Hepatocyte (in vitro differentiated cells): ENCODE data around the gene NFIX. TPM values are rescaled to one million over a fixed set of nuclear protein-coding genes. Genes with fewer than 3 reads are reported as not detected.

Experiments used
- DNase-seq: peaks from one replicate; pipeline ENCODE4 v3.0.0-alpha.2; 2016; ENCODE audit warnings: low spot score
- H2AFZ ChIP-seq: fragments of 200-600 bp; sonication (generic); 2 replicates; pipeline ENCODE4 v1.6.0; 2016; ENCODE audit warnings: antibody characterized with exemption, mild to moderate bottlenecking
- H3K27ac ChIP-seq: fragments of 200-600 bp; sonication (generic); 2 replicates; pipeline ENCODE4 v1.5.1; 2016; ENCODE audit warnings: mild to moderate bottlenecking
- H3K27me3 ChIP-seq: fragments of 200-600 bp; sonication (generic); 2 replicates; pipeline ENCODE4 v1.6.1; 2016
- H3K36me3 ChIP-seq: fragments of 200-600 bp; sonication (generic); replicated peaks from 2 replicates; pipeline ENCODE4 v1.5.1; 2016; ENCODE audit warnings: low read depth; ENCODE audit not compliant: insufficient read depth
- H3K4me1 ChIP-seq: fragments of 200-600 bp; sonication (generic); 2 replicates; pipeline ENCODE4 v1.5.1; 2016; ENCODE audit warnings: mild to moderate bottlenecking, moderate library complexity; ENCODE audit not compliant: insufficient read depth
- H3K4me2 ChIP-seq: fragments of 200-600 bp; sonication (generic); 2 replicates; pipeline ENCODE4 v1.6.0; 2016
- H3K4me3 ChIP-seq: fragments of 200-600 bp; sonication (generic); 2 replicates; pipeline ENCODE4 v1.5.1; 2016; ENCODE audit warnings: mild to moderate bottlenecking
- H3K79me2 ChIP-seq: fragments of 200-600 bp; sonication (generic); 2 replicates; pipeline ENCODE4 v1.6.0; 2017; ENCODE audit warnings: mild to moderate bottlenecking
- H3K9me2 ChIP-seq: fragments of 200-600 bp; sonication (generic); replicated peaks from 2 replicates; pipeline ENCODE4 v1.6.0; 2017; ENCODE audit warnings: mild to moderate bottlenecking; ENCODE audit not compliant: insufficient read depth
- H3K9me3 ChIP-seq: fragments of 200-600 bp; sonication (generic); 2 replicates; pipeline ENCODE4 v1.5.1; 2016; ENCODE audit warnings: low read depth, mild to moderate bottlenecking
- H4K20me1 ChIP-seq: fragments of 200-600 bp; sonication (generic); 2 replicates; pipeline ENCODE4 v1.6.0; 2016; ENCODE audit warnings: mild to moderate bottlenecking; ENCODE audit not compliant: insufficient read depth, poor library complexity, severe bottlenecking
- CTCF ChIP-seq: fragments of 200-600 bp; sonication (generic); IDR thresholded peaks from 2 replicates; pipeline ENCODE4 v1.5.1; 2016; ENCODE audit warnings: antibody characterized with exemption, mild to moderate bottlenecking; ENCODE audit not compliant: poor library complexity
- EZH2 ChIP-seq: fragments of 200-600 bp; sonication (generic); IDR thresholded peaks from 2 replicates; pipeline ENCODE4 v1.6.1; 2016; ENCODE audit warnings: antibody characterized with exemption, mild to moderate bottlenecking, borderline replicate concordance
- EZH2phosphoT487 ChIP-seq: fragments of 200-600 bp; sonication (generic); IDR thresholded peaks from one replicate; pipeline ENCODE4 v1.6.1; 2018; ENCODE audit warnings: antibody characterized with exemption, mild to moderate bottlenecking, low read depth, moderate library complexity; ENCODE audit not compliant: unreplicated experiment, severe bottlenecking
- WGBS: methylation state at CpG from one replicate; pipeline ENCODE4 v1.1.6; 2016; ENCODE audit warnings: low lambda C conversion rate; ENCODE audit errors: missing lambda C conversion rate; 5-methylcytosine and 5-hydroxymethylcytosine counted together
- polyA plus RNA-seq: library from polyadenylated mRNA; unstranded; fragments of >200 nt; fragmentation: Nextera tagmentation; extraction: Ambion mirVana; gene quantifications from 2 replicates; pipeline ENCODE4 v1.2.1, GENCODE V29; 2016
- total RNA-seq: library from RNA; depleted of rRNA; stranded (reverse); fragments of >200 nt; gene quantifications from 2 replicates; pipeline ENCODE4 v1.2.3, GENCODE V29; 2014

The NFIX gene
- total and polyA plus RNA-seq, 2 experiments from 2014 or later, result 10.2 to 12.8 TPM

- H4K20me1 ChIP-seq, result peaks cover 84% of the 10 kb centered on the region
- H3K27me3 ChIP-seq, result peaks cover 100% of the 10 kb centered on the region
- peaks cover 40% of the 10 kb centered on the region for H3K79me2 ChIP-seq
- H2AFZ ChIP-seq, result peak overlapping the region; percentile 29
- TF ChIP-seq CTCF (no peak), EZH2 (peak; percentile 90), EZH2phosphoT487 (peak; percentile 30)
- H3K9me3 ChIP-seq, result no peaks in the 10 kb centered on the region
- 18% methylated on average over 48 of the region's 52 CpGs for WGBS
- peaks cover 36% of the 10 kb centered on the region for H3K4me1 ChIP-seq
- no peaks in the 10 kb centered on the region for H3K9me2 ChIP-seq
- H3K4me3 ChIP-seq, result no peak overlapping the region
- peak overlapping the region; percentile 74 for H3K4me2 ChIP-seq
- no peak overlapping the region for H3K27ac ChIP-seq
- peak; percentile 63 for DNase-seq
- no peaks in the 10 kb centered on the region for H3K36me3 ChIP-seq
Observed at GRCh38 chr19:13012690-13013608, 17.7 kb downstream of the NFIX start.

GRCh38 chr19:13013649-13014048, 18.4 kb downstream of the NFIX start:
- TF ChIP-seq EZH2, result peak; percentile 93
- TF ChIP-seq CTCF, result no peak
- no peak for TF ChIP-seq EZH2phosphoT487

GRCh38 chr19:13014101-13014920, 19.0 kb downstream of the NFIX start:
- peaks cover 46% of the 10 kb centered on the region for H3K4me1 ChIP-seq
- H3K79me2 ChIP-seq, result peaks cover 43% of the 10 kb centered on the region
- no peak overlapping the region for H3K4me3 ChIP-seq
- peaks cover 100% of the 10 kb centered on the region for H3K27me3 ChIP-seq
- H3K9me2 ChIP-seq, result no peaks in the 10 kb centered on the region
- H3K36me3 ChIP-seq, result no peaks in the 10 kb centered on the region
- H3K9me3 ChIP-seq, result no peaks in the 10 kb centered on the region
- WGBS, result 45% methylated on average over 33 of the region's 35 CpGs
- H2AFZ ChIP-seq, result peak overlapping the region; percentile 43
- DNase-seq, result no peak
- H3K4me2 ChIP-seq, result peak overlapping the region; percentile 74
- TF ChIP-seq EZH2 (peak; percentile 74), EZH2phosphoT487 (peak; percentile 92), CTCF (no peak)
- H3K27ac ChIP-seq, result no peak overlapping the region
- H4K20me1 ChIP-seq, result peaks cover 76% of the 10 kb centered on the region

More at GRCh38 chr19:13013649-13014048, 18.4 kb downstream of the NFIX start:
- 26% methylated on average over 20 of the region's 20 CpGs for WGBS
- peaks cover 100% of the 10 kb centered on the region for H3K27me3 ChIP-seq
- DNase-seq, result no peak
- no peak overlapping the region for H3K4me3 ChIP-seq
- peaks cover 43% of the 10 kb centered on the region for H3K4me1 ChIP-seq
- peaks cover 40% of the 10 kb centered on the region for H3K79me2 ChIP-seq
- no peaks in the 10 kb centered on the region for H3K9me2 ChIP-seq
- H3K36me3 ChIP-seq, result no peaks in the 10 kb centered on the region
- peak overlapping the region; percentile 43 for H2AFZ ChIP-seq
- peak overlapping the region; percentile 74 for H3K4me2 ChIP-seq
- peaks cover 83% of the 10 kb centered on the region for H4K20me1 ChIP-seq
- H3K27ac ChIP-seq, result no peak overlapping the region
- H3K9me3 ChIP-seq, result no peaks in the 10 kb centered on the region
